Fibroblast of skin of right quadriceps (primary cell): ENCODE results near the gene TEPSIN.
A peak's percentile ranks its signal among the peaks of the same experiment; 100 is the strongest.

Experiments
- DNase-seq: peaks from one replicate; pipeline ENCODE4 v3.0.0-alpha.2; 2013

Gene TEPSIN

DNA sequence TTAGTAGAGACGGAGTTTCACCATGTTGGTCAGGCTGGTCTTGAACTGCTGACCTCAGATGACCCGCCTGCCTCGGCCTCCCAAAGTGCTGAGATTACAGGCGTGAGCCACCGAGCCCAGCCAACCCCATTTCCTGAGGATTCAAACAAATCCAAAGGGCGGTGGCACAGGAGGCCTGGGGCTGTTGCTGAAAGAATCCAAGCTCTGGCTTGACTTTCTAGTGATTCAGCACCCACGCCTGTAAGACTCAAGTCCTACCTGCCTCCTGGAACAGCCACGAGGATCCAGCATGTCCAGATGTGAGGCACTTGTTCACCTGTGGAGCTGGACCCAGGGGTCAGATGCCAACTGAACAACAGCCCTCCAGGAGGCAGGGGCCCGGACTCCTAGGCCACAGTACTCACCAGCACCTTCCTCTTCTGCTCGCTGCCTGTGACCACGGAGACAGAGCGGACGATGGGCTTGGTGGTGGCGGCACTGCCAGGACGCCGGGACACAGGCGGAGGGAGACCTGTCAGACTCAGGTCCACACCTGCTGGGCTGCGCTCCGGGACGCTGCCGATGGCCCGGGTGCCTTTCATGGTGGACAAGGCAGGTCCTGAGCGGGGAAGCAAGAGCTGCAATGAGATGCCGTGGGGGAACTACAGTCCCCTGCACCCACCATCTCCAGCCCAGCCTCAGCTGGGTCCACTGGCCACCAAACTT lies 19.2 kb downstream of the TEPSIN start:
- DNase-seq = no peak

DNA sequence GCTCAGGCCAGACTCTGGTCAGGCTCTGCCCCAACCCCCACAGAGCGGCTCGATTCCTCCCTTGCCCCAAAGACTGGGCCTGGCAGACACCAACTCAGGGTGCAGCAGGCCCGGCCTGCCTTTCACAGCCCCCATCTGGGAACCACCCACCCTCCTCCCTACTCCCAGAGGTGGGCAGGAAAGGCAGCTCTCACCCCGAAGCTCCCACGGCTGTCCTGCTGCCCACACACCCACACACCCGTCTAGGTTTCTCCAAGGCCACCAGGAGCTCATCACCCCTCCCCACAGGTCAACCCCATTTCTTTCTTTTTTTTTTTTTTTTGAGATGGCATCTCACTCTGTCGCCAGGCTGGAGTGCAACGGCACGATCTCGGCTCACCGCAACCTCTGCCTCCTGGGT lies 19.9 kb downstream of the TEPSIN start:
- DNase-seq = no peak

DNA sequence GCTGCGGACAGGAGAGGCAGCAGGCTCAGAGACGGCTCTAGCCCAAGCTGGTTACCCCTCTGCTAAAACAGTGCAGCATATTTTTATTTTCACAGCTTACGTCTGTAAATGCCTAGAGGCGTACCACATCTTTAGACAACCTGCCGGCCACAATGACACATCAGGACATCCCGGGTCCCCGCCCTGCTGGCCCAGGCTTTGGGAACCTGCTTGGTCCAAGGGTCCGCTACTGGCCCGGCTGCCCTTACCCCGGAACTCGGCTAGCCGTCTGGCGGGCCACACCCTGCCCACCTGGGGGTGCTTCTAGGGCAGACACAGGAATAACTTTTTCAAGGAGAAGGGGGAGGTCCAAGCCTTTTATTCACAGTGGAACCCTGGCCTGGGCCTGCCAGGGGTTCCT lies 20.4 kb downstream of the TEPSIN start:
- no peak for DNase-seq

DNA sequence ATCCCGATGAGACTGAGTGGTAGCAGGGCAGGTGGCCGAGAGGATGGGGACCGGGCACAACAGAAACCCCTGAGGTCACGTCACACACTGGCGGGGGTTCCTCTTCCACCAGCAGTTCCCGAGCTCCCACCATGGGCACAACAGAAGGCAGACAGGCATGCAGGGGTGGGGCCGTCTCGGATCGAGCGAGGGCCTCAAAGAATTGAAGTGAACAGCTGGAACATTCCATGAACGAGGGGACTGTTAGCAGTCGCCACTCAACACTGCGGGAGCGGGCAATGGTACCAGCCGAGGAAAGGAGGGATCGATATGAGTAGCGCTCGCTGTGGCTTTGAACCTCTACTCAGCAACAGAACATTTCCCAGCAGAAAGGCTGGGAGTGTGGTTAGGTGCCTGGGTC lies 21.4 kb downstream of the TEPSIN start:
- DNase-seq = no peak

DNA sequence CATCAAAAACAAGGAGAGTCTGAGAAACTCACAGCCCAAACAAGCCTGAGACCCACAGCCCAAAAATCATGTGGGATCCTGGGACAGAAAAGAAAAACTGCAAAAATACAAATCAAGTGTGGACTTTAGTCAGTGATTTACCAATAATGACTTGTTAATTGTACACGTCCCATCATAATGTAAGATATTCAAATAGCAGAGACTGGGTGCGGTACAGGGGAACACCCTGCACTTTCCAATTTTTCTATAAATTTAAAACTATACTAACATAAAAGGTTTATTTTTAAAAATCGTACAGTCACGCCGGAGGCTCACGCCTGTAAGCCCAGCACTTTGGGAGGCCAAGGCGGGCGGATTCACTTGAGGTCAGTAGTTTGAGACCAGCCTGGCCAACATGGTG lies 24.9 kb downstream of the TEPSIN start:
- DNase-seq = no peak

DNA sequence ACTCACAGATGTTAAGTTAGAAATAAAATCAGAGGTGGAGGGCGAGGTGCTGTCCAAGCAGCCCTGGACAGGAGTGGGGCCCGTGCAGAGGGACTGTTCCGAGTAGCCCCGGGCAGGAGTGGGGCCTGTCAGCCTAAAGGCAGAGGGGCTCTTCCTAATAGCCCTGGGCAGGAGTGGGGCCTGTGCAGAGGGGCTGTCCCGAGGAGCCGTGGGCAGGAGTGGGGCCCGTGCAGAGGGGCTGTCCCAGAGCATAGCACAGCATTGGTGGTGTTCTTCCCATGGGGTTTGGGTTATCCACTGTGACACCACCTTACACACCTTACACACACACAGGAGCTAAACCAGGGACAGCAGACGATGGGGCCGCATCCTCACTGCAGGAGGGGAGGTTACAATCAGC lies 26.5 kb downstream of the TEPSIN start:
- DNase-seq = no peak

DNA sequence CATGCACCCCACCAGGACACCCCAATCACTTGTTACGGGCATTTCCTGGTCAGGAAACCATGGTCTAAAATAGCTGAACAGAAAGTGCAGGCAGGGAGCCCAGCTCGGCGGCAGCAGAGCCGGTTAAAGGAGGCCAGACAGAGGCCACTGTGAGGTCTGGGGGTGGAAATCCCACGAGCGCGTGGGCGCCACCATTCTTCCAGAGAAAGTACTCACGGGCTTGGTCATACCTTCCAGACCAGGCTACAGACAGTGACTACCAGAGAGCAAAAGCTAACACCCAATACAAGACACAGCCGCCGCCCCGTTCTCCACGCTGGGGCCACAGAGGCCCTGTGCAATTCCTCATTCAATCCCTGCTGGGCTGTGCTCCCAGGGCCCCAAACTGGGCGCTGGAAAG lies 28.0 kb downstream of the TEPSIN start:
- DNase-seq = no peak

DNA sequence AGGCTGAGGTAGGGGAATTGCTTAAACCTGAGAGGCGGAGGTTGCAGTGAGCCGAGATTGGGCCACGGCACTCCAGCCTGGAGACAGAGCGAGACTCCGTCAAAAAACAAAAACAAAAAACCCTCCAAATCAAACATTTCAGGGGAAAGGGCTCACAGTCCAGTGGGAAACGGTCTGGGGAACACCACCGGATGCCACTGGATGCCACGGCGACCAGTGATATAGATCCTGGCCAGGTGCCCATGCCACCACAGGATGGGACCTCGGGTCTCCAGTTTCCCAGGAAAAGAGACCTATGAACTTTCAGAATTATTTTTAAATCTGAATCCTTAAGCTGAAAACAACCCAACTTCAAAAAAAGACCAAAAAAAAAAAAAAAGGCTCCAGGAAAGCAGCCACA lies 28.4 kb downstream of the TEPSIN start:
- DNase-seq = no peak

DNA sequence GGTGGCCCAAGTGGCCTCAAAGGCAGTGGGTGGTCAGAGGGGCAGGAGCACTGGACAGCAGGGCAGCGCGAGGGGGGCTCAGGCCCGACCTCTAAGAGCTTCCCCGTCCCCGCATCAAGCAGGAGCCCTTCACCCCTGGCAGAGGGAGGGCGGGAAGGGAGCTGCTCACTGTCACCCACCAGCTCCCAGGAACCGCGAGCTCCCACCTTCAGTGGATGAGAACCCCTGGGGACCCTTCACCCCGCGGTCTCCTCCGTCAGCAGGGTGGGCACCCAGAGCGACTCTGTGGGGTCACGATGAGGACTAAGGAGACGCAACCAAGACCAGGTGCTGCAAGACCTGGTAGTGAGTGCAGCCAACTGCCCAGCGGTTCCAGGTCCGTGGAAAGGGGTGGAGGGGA lies 29.7 kb downstream of the TEPSIN start:
- no peak for DNase-seq

DNA sequence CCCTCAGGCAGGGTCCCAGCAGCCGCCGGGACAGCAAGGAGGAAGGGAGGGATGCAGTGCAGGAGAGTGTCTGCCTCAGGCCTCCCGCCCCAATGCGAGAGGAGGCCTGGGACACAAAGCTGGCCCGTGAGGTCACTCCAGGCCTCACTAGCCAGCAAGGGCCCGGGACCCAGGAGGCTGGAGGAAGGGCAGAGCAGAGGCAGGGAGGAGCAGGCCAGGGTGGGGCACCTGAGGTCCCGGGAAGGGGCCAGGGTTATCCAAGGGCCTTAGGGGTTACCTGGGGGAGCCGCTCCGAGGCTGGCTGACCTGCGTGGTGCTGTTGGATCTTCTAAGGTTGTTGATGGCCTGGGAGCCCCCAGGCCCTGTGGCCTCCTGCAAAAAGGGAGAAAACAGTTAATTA lies 30.2 kb downstream of the TEPSIN start:
- DNase-seq = no peak

DNA sequence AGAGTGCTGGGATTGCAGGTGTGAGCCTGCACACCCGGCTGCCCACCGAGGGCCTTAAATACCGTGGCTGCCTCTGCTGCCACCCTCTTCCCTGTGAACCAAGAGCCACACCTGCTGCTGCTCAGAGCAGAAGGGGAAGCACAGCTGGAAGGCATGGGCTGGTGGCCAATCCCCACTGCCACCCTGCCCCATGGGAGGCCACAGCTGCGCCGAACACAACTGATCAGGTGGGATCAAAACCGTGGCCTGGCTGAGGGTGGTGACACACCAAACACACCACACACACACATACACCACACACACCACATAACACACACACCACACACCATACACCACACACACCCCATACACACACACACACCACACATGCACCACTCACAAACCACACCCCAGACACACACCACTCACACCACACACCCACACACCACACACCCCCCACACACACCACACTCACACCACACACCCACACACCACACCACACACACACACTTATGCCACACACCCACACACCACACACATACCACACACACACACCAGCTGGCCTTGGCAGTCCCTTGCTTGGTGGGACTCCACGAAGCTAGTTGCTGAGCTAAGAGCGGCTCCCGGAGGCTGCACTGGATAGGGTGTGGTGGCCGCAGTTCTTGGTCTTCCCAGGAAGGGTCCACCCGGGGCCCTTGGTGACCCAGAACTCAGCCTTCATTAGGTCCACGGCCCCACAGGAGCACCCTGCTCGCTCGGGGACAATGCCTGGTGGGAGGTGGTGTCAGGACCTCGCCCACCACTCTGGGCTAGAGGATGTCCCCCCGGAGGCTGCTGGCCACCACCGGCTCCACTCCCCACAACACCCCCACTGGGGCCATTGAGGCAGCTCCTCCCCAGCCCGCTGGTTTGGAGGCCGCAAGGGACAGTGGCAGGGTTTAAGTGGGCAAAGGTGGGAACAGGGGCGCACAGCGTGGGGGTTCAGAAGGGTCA lies 31.0 kb downstream of the TEPSIN start:
- DNase-seq = no peak

DNA sequence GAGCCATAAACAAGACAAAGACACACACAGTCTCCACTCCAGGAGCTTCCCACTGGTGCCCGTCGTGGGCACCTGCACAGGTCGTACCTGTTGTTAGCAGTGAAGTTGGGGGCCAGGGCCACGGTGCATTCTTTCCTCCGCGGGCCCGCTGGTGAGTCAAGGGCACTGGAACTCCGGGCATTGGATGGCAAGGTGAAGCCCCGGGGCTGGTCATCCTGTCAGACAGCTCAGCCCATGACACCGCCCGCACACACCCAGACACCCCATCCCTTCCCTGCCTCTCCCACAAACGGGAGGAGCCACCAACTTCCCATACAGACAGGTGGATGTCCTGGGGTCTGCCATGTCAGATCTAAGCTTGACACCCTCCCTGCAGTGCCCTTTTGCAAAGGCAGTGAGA lies 32.2 kb downstream of the TEPSIN start:
- no peak for DNase-seq

DNA sequence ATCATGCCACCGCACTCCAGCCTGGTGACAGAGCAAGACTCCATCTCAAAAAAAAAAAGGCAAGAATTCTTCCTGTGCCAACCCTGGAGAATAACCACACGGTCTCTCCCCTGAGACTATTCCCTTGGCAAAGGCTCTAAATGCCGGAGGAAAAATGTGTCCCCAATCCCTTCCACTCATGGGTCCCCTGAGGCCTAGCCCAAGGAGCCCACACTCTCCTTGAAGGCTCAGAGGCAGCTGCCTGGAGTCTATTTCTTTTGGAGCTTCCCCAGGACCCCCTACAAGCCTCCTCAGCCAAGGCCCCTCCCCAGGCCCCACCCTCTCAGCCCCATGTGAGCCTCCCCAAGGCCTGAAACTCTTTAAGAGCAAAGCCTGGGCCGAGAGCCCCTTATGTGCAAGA lies 32.7 kb downstream of the TEPSIN start:
- DNase-seq = no peak

DNA sequence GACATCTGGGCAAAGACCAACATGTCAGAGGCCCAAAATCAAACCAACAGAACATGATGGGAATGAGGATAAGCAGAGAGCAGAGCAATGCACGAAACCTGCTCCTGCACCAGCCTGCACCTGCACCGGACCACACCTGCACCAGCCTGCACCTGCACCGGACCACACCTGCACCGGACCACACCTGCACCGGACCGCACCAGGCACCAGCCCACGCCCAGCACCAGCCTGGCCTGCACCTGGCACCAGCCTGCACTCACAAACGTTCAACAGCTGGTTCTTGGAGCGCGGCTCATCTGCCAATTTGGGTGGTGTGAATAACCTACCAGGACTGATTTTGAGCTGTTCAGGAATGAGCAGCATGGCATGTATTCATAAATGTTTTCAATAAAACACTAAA lies 34.3 kb downstream of the TEPSIN start:
- DNase-seq = no peak

DNA sequence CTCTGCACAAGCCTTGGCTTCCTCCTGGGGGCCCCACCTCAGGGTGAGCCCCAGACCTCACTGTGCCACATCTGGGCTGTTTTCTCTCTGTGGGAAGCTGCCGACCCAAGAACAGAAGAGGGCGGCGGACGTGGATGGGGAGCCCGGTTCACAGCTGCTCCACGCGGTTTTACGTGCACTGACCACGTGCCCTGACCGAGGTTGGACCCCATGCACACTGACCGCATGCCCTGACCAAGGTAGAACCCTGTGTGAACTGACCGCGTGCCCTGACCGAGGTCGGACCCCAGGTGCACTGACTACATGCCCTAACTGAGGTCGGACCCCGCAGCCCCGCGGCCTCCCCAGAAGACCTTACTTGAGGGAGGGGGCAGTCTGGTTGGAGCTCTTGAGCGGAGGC lies 35.7 kb downstream of the TEPSIN start:
- no peak for DNase-seq

DNA sequence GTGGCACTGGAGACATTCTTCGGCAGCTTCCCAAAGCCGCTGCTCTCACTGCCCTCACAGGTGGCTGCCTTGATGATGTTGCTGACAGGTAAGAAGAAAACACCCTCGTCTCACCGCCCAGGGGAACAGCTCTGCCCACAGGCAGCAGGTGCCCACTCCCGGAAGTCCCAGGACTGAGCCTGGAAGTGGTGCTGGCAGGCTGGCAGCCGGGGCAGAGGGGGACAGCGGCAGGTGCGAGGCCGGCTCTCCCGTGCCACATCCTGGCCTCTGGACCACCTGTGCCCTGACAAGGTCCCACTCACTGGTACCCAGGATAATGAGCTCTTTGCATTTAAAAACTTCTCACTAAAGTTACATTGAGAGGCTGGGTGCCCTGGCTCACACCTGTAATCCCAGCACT lies 36.5 kb downstream of the TEPSIN start:
- DNase-seq = no peak

DNA sequence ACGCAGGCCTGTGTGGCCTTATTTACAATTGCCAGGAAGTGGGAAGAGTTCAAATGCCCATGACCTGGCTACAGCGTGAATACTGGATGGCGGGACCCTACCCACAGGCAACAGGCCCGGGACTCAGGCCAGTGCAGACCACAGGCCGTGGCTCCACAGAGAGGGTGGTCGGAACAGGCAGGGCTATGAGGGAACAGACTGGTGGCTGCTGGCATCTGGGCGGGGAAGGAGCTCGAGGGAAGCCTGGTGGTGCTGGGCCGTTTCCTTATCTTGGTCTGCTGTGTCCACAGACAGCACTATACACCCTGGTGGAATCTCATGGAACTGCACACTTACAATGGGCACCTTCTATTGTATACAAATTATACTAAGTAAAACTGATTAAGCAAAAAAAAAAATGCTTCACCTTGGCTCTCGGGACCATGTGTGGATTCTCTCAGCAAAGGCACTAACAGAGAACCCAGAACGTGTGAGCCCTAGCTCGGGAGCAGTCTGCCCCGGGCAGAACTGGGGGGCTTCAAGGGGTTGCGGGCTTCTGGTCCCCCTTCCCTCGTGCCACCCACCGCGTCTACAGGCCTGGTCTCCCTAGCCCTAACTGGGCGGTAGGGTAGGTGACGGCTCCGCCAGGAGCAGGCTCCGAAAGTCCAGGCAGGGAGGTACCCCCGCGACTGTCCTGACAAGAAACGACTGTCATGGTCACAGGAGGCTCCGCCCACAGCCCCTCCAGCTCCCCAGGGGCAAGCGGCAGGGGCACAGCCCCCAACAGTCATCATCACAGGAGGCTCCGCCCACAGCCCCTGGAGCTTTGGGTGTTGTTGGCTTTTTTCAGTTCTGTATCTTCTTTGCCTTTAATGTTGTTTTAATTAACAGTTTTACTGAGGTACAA lies 37.9 kb downstream of the TEPSIN start:
- DNase-seq = peak; percentile 45

DNA sequence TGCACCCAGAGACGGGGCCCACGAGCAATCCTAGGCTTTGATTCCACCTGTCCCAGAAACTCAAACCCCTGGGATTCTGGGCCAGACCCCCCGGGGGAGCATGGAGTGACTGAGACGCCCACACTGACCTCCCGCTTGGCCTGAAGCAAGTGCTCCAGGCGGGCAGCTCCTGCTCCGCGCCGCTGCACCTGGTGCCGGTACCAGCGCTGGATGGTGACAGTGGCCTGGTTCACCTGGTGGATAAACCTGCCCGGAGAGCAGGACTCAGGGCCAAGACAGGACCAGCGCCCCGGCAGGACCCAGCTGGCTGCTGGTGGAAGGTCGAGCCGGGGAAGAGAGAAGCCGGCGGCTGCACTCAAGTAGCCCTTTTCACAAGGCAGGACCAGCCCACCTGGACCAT lies 38.7 kb downstream of the TEPSIN start:
- no peak for DNase-seq

DNA sequence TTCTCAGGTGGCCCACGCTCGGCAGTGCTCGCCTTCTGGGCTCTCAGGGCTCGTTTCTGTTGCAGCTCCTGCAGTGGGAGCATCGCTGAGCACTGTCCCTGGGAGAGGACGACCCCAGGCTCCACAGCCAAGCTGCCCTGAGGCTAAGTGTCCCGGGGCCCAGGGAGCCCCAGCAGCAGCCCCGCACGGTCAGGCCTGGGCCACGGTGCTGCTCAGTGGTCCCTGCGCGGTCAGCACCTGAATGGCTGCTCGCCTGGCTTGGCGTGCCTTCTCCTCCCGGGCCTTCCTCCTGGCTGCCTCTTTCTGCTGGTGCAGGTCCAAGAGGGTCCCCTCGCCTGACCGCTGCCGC lies 39.4 kb downstream of the TEPSIN start:
- no peak for DNase-seq

DNA sequence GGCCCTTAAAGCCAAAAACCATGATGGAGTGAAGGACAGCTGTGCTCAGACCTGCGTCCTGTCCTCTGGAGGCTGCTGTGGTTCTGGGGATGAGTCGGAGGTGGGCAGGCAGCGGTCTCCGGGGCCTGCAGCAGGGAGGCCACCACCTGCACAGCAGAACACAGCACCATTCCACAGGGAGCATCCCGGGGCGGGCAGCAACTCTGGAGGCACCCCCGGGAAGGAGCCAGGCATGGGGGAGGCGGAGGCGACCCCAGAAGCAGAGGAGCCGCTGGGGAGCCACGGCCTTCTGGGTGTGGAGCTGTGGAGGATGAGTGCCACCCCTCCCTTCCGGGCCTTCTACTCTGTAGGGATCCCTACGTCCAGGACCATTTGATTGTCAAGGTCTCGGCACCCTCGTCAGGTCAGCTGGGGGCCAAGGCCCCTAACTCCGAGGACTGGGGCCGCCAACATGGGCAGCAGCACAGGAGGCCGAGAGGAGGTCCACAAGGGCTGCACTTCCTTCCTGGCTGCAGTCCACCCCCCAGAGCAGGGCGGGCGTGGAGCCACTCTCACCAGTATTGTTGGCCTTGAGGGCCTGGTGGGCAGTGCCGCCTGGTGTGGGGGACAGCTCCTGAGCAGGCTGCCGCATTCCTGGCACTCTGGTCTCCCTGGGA lies 39.9 kb downstream of the TEPSIN start:
- DNase-seq = no peak

DNA sequence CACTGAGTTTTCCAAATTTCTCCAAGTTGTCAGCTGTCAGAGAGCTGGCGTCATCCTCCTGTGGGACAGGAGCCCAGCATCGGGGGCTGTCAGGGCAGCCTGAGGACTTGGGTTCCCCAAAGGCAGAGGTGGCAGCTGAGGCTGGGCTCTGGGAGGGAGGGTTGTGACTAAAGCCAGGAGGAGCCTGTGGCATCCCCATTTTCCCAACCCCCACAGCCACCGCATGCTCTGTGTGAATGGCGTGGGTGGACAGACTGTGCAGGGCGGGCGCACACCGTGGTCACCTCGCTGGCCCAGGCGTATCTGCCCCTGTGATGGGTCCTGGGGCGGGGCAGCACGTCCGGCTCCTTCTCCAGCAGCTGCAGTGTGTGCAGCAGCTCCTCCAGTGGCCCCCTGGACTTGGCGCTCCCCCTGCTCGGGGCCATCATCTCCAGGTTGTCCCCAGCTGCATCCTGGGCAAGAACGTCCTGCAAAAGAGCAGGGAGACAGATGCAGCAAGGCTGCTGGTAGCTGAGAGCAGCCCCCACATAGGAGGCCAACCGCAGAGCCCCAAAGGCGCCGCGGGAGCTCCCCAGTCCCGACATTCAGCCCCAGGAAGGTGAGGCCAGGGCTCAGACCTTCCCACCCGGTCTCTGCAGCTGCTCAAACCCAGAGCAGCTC lies 40.9 kb downstream of the TEPSIN start:
- no peak for DNase-seq

DNA sequence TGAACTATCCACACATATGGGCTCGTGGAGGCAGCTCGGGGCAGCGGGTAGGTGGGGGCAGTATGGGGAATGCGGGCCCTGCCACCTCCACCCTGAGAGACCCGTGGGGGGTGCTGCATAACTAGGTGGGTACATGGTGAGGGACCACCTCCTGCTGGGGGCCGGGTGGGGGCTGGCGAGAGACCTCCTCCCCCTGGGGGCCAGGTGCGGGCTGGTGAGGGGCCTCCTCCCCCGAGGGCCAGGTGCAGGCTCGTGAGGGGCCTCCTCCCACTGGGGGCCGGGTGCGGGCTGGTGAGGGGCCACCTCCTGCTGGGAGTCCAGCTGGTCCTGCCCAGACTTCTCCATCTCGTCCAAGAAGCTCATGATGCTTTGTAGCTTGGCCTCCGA lies 41.5 kb downstream of the TEPSIN start:
- no peak for DNase-seq
